ENCODE data around the gene ADAT1. TPM values are rescaled to one million over a fixed set of nuclear protein-coding genes. Genes with fewer than 3 reads are reported as not detected.

ADAT1 gene
- total and polyA plus RNA-seq, 2 of the 8 experiments (the other 6 are each of a cell fraction or from before 2014, with no cell fraction given) = 30.7 to 44.7 TPM

DNA sequence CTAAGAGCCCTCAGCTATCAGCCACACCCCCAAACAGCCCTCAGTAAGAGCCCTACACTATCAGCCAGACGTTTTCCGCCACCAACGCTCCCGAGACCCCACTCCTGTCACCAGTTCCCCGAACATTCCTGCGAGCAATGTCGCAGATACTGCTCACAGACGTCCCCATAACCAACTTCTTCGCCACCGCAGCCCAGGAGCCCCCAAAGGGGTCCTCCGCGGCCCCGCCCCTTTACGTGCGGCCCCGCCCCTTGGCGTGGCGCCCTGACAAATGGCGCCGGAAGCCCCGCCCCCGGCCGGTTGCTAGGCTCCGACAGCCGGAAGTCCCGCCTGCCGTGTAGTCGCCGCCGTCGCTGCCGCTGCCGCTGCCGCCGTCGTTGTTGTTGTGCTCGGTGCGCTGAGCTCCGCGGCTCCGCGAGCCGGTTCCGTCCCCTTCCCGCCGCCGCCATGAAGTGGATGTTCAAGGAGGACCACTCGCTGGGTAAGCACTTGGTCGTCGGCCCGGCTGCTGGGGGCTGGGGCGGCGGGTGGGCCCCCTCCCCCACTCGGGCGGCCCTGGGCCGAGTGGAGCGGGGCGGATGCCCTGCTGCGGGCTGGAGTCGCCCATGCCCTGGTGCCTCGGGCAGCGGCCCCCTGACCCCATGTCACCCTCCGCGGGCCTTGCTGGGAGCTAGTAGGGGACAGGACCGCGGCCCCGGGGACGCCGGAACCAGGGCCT is 56.9 kb downstream of the ADAT1 start, which contains the start of gene GABARAPL2 (continued):
- TF ChIP-seq, protein P1, sequence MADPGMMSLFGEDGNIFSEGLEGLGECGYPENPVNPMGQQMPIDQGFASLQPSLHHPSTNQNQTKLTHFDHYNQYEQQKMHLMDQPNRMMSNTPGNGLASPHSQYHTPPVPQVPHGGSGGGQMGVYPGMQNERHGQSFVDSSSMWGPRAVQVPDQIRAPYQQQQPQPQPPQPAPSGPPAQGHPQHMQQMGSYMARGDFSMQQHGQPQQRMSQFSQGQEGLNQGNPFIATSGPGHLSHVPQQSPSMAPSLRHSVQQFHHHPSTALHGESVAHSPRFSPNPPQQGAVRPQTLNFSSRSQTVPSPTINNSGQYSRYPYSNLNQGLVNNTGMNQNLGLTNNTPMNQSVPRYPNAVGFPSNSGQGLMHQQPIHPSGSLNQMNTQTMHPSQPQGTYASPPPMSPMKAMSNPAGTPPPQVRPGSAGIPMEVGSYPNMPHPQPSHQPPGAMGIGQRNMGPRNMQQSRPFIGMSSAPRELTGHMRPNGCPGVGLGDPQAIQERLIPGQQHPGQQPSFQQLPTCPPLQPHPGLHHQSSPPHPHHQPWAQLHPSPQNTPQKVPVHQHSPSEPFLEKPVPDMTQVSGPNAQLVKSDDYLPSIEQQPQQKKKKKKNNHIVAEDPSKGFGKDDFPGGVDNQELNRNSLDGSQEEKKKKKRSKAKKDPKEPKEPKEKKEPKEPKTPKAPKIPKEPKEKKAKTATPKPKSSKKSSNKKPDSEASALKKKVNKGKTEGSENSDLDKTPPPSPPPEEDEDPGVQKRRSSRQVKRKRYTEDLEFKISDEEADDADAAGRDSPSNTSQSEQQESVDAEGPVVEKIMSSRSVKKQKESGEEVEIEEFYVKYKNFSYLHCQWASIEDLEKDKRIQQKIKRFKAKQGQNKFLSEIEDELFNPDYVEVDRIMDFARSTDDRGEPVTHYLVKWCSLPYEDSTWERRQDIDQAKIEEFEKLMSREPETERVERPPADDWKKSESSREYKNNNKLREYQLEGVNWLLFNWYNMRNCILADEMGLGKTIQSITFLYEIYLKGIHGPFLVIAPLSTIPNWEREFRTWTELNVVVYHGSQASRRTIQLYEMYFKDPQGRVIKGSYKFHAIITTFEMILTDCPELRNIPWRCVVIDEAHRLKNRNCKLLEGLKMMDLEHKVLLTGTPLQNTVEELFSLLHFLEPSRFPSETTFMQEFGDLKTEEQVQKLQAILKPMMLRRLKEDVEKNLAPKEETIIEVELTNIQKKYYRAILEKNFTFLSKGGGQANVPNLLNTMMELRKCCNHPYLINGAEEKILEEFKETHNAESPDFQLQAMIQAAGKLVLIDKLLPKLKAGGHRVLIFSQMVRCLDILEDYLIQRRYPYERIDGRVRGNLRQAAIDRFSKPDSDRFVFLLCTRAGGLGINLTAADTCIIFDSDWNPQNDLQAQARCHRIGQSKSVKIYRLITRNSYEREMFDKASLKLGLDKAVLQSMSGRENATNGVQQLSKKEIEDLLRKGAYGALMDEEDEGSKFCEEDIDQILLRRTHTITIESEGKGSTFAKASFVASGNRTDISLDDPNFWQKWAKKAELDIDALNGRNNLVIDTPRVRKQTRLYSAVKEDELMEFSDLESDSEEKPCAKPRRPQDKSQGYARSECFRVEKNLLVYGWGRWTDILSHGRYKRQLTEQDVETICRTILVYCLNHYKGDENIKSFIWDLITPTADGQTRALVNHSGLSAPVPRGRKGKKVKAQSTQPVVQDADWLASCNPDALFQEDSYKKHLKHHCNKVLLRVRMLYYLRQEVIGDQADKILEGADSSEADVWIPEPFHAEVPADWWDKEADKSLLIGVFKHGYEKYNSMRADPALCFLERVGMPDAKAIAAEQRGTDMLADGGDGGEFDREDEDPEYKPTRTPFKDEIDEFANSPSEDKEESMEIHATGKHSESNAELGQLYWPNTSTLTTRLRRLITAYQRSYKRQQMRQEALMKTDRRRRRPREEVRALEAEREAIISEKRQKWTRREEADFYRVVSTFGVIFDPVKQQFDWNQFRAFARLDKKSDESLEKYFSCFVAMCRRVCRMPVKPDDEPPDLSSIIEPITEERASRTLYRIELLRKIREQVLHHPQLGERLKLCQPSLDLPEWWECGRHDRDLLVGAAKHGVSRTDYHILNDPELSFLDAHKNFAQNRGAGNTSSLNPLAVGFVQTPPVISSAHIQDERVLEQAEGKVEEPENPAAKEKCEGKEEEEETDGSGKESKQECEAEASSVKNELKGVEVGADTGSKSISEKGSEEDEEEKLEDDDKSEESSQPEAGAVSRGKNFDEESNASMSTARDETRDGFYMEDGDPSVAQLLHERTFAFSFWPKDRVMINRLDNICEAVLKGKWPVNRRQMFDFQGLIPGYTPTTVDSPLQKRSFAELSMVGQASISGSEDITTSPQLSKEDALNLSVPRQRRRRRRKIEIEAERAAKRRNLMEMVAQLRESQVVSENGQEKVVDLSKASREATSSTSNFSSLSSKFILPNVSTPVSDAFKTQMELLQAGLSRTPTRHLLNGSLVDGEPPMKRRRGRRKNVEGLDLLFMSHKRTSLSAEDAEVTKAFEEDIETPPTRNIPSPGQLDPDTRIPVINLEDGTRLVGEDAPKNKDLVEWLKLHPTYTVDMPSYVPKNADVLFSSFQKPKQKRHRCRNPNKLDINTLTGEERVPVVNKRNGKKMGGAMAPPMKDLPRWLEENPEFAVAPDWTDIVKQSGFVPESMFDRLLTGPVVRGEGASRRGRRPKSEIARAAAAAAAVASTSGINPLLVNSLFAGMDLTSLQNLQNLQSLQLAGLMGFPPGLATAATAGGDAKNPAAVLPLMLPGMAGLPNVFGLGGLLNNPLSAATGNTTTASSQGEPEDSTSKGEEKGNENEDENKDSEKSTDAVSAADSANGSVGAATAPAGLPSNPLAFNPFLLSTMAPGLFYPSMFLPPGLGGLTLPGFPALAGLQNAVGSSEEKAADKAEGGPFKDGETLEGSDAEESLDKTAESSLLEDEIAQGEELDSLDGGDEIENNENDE (IDR thresholded peaks at IDR 0.05; ENCODE audit: insufficient replicate concordance, low read length) = no peak
- TF ChIP-seq, protein P2, sequence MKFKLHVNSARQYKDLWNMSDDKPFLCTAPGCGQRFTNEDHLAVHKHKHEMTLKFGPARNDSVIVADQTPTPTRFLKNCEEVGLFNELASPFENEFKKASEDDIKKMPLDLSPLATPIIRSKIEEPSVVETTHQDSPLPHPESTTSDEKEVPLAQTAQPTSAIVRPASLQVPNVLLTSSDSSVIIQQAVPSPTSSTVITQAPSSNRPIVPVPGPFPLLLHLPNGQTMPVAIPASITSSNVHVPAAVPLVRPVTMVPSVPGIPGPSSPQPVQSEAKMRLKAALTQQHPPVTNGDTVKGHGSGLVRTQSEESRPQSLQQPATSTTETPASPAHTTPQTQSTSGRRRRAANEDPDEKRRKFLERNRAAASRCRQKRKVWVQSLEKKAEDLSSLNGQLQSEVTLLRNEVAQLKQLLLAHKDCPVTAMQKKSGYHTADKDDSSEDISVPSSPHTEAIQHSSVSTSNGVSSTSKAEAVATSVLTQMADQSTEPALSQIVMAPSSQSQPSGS (IDR thresholded peaks at IDR 0.05; ENCODE audit: low read length) = no peak
- no peak for TF ChIP-seq BRCA1 (IDR thresholded peaks at IDR 0.05; ENCODE audit: low read depth, low read length)
- TF ChIP-seq CHD2 (IDR thresholded peaks at IDR 0.05; ENCODE audit: low read length) = no peak
- TF ChIP-seq, protein P3, sequence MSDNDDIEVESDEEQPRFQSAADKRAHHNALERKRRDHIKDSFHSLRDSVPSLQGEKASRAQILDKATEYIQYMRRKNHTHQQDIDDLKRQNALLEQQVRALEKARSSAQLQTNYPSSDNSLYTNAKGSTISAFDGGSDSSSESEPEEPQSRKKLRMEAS (IDR thresholded peaks at IDR 0.05) = peak; percentile 38; the same call in 1 of the 2 replicates
- TF ChIP-seq BCL11A (IDR thresholded peaks at IDR 0.05; ENCODE audit: low read depth in 2 of 2, low read length in 2 of 2) = no peak
- TF ChIP-seq SP1 (IDR thresholded peaks at IDR 0.05; ENCODE audit: low read depth, low read length) = peak; percentile 60; the same call in 1 of the 2 replicates
- no peak for TF ChIP-seq SIX5 (IDR thresholded peaks at IDR 0.05; ENCODE audit: low read depth, low read length)

All from H1 (cell line).